Epidermal melanocyte (primary cell): ENCODE data around the gene CRLF3.
"Not testable (repeated sequence)": the region's sequence is repeated elsewhere in the genome, so short reads cannot be mapped to it uniquely, and the experiment has no call there.

Experiments used
- DNase-seq: peaks from one replicate; pipeline ENCODE4 v3.0.0; 2011; ENCODE audit warnings: low spot score; ENCODE audit not compliant: insufficient read length

The CRLF3 gene

DNA sequence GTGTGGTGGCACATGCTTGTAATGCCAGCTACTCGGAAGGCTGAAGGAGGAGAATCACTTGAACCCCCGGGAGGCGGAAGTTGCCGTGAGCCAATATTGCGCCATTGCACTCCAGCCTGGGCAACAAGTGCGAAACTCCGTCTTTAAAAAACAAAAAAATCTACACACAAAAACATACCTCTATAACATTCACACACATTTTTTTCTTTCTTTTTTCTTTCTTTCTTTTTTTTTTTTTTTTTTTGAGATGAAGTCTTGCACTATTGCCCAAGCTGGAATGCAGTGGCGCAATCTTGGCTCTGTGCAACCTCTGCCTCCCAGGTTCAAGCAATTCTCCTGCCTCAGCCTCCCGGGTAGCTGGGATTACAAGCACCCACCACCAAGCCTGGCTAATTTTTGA is 9.6 kb downstream of the CRLF3 start:
- DNase-seq = not testable (repeated sequence)

- DNase-seq = not testable (repeated sequence)
Observed at GRCh38 chr17:30814236-30814635, 10.3 kb downstream of the CRLF3 start.

DNA sequence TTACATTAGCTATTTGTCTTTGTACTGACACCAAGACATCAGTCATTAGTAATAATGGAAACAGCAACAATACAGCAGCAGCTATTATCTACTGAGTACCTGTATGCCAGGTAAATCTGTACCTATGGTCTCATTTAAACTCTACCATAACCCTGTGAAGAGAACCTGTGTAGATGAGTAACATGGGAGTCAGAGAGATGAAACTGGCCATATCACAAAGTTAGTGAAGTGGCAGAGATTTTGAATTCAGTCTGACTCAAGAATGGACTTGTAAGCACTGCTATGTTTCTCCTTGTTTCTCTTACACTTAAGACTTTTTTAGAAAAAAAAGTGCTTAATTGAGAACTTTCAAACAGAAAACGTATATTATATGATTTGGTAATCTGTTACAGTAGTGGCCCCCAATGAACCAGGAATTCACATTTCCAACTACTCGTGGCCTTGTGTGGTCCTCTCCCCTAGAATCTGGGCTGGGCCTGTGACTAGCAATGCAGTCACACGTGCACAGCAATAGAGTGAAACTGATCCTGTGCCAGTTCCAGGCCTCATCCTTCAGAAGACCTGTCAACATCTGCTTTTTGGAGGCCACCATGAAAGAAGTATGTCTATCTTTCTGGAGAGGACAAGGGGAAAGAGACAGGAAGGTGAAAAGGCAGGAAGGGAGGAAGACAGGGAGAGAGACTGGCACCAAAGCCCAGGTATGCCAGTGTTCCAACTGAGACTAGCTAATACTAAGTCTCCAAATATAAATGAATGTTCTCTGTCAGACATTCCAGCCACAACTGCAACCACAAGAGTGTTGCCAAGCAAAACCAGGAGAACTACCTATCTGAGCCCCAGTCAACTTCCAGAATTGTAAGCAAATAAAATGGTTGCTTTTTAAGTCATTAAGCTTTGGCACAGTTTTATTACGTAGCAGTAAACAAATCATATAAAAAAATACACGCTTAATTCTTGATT is 12.0 kb downstream of the CRLF3 start:
- DNase-seq = no peak

DNA sequence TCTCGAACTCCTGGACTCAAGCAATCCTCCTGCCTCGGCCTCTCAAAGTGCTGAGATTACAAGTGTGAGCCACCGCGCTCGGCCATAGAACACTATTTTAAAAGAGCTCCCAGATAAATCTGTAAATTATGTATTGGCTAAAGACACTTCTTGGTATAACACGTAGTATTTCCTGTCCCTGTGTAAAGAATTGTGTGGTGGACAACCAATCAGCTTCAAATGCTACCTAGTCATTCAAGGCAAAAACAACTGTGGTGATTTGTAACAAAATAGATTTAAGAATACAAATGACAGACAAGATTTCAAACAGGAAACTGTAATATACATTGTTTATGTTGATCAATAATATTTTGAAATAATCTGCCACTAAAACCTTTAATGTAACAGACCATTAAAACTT is 14.6 kb downstream of the CRLF3 start:
- no peak for DNase-seq

- DNase-seq = no peak
Observed at GRCh38 chr17:30808785-30809286, 15.7 kb downstream of the CRLF3 start.

DNA sequence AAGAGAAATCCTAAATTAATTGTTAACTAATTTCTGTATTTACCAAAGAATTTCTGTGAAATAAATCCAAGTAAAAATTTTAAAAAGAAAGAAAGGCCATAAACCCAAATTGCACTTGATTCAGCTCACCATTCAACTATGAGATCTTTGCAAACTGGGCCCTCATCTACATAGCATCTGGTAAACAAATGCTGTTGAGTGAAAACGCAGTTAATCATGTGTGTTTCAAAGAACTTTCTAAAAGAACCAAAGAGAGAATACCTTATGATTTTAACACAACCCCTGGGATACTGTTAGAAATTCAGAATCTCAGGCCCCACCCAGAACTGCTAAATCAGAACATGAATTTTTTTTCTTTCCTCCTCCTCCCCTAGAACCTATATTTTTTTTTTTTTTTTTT is 16.6 kb downstream of the CRLF3 start:
- DNase-seq = no peak

- no peak for DNase-seq
Observed at GRCh38 chr17:30805944-30806456, 18.5 kb downstream of the CRLF3 start.

GRCh38 chr17:30801671-30802070 is 22.8 kb downstream of the CRLF3 start:
- DNase-seq = no peak

DNA sequence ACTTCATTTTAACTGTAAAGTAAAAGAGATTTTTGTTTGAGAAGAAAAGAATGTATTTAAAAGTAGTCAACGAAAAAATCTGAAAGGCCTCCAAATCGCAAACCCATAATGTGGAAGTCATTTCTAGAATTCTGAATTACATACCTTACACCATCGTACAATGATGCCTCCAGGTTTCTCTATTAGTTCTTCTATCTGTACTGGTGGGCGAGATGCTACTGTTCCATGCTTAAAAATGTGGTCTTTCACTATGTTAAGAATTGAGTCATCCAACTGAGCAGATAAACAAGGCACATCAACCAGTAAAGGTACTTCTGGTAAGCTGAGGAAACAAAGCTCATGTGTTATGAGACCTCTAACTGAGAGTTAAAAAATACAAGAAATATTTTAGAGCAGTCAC is 28.5 kb downstream of the CRLF3 start:
- no peak for DNase-seq

DNA sequence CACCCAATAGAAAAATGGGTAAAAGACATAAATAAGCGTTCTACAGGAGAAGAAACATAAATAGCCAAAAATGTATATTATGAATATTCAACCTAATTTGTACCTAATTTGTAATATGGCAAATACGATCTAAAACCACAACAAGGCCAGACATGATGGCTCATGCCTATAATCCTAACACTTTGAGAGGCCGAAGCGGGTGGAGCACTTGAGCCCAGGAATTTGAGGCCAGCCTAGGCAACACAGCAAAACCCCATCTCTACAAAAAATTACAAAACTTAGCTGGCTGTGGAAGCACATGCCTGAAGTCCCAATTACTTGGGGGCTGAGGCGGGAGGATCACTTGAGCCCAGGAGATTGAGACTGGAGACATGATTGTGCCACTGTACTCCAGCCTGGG is 30.1 kb downstream of the CRLF3 start:
- DNase-seq = no peak

DNA sequence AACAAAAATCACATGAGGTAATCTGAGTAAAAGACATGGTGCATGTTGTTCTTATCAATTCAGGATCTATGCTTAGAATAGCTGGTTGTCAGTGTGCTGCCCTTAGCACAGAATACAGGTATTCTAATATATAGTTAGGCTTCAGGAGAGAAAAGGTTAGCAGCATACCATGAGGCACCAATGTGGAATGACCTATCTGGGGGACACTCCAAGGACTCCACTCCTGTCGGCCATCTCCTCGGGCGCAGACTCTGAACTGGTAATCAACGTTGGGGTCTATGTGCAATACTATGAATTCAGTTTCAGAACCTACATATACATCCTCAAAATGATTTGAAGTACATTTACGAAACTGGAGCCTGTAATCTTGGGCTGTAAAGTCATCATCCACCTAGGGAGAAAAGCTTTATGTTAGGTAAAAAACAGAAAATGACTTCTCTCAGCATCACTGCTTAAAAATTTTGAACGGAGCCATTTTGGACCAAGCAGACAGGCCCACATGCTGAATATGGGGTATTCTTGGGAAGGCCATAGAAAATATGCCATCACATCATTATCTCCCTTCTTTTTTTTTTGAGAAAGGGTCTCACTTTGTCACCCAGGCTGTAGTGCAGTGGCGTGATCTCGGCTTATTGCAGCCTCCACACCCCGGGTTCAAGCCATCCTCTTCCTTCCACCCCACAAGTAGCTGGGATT is 31.1 kb downstream of the CRLF3 start:
- DNase-seq = no peak

GRCh38 chr17:30790279-30790678 is 34.2 kb downstream of the CRLF3 start:
- no peak for DNase-seq

DNA sequence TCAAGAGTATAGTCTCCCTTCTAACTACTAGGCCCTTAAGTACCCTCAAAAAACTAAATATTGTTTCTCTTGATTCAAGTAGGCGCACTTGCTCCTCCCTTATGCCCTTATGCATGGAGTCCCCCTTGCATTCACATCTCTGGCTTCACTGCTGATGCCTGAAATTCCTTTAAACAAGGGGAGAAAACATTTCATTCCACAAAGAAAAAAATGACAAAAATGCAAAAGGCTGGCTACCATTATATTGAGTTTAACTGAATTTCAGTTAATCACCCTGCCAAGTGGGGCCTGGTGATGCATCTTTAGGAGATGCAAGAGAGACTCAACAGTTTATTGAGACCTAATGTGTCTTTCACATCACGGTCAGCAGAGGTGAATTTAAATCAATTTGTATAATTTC is 35.6 kb downstream of the CRLF3 start:
- DNase-seq = no peak

DNA sequence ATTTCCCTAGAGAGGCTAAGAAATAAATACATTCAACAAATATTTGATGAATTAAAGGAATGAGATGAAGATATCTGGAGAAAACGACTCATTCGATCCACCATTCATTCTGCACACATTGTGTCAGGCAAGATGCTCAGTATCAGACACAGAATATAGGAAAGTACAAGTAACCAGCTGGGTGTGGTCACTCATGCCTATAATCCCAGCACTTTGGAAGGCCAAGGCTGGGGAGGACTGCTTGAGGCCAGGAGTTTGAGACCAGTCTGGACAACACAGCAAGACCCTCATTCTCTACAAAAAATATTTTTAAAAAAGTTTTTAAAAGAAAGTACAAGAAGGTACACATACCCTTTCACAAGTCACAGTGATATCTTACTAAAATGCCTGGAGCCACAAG is 42.3 kb downstream of the CRLF3 start:
- no peak for DNase-seq

GRCh38 chr17:30780343-30780742 is 44.1 kb downstream of the CRLF3 start:
- DNase-seq = no peak

- not testable (repeated sequence) for DNase-seq
Observed at GRCh38 chr17:30768771-30769170, 55.7 kb downstream of the CRLF3 start.

GRCh38 chr17:30767641-30768404 is 56.7 kb downstream of the CRLF3 start:
- DNase-seq = not testable (repeated sequence)

- no peak for DNase-seq
Observed at GRCh38 chr17:30761060-30761459, 63.4 kb downstream of the CRLF3 start.

DNA sequence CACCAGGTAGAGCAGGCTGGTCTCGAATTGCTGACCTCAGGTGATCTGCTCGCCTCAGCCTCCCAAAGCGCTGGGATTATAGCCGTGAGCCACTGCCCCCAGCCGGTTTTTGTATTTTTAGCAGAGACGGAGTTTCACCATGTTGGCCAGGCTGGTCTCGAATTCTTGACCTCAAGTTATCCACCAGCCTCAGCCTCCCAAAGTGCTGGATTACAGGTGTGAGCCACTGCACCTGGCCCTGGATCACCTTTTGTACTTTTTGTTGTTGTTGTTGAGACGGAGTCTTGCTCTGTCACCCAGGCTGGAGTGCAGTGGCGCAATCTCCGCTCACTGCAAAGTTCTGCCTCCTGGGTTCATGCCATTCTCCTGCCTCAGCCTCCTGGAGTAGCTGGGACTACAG is 71.2 kb downstream of the CRLF3 start:
- not testable (repeated sequence) for DNase-seq

DNA sequence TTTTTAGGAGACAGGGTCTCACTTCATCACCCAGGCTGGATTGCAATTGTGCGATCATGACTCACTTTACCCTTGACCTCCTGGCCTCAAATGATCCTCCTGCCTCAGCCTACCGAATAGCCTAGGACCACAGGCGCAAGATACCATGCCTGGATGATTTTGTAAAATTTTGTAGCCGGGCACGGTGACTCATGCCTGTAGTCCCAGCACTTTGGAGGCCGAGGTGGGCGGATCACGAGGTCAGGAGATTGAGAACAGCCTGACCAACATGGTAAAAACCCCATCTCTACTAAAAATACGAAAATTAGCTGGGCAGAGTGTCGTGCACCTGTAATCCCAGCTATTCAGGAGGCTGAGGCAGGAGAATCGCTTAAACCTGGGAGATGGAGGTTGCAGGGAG is 73.5 kb downstream of the CRLF3 start:
- DNase-seq = not testable (repeated sequence)

DNA sequence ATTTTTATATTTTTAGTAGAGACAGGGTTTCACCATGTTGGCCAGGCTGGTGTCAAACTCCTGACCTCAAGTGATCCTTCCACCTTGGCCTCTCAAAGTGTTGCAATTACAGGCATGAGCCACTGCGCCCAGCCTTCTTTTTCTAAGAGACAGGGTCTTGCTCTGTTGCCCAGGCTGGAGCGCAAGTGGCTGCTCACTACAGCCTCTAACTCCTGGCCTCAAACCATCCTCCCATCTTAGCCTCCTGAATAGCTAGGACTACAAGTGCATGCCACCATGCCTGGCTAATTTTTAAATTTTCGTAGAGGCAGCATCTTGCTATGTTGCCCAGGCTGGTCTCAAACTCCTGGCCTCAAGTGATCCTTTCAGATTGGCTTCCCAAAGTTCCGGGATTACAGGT is 76.9 kb downstream of the CRLF3 start:
- DNase-seq = not testable (repeated sequence)
